HepG2 (cell line): Measurements from ENCODE around the gene GNG4. TPM values are rescaled to one million over a fixed set of nuclear protein-coding genes. Genes with fewer than 3 reads are reported as not detected.

Source experiments
- CAMTA2 ChIP-seq: sonication (generic); formaldehyde crosslinking; IDR thresholded peaks from 2 replicates; pipeline ENCODE4 v1.4.0; 2020; ENCODE audit warnings: mild to moderate bottlenecking, missing genetic modification reagents, borderline replicate concordance
- CENPT ChIP-seq: sonication (generic); formaldehyde crosslinking; IDR thresholded peaks from 2 replicates; pipeline ENCODE4 v1.8.0; 2022; ENCODE audit warnings: low read depth, mild to moderate bottlenecking, moderate library complexity, missing genetic modification reagents
- DPF2 ChIP-seq: sonication (generic); formaldehyde crosslinking; IDR thresholded peaks from 2 replicates; pipeline ENCODE4 v1.4.0; 2020; ENCODE audit warnings: mild to moderate bottlenecking, low read depth, missing genetic modification reagents, borderline replicate concordance
- GABPA ChIP-seq, 2 experiments: IDR thresholded peaks; 2 replicates each; pipeline ENCODE4 v1.6.1; 2011 to 2016; ENCODE audit warnings: low read depth in 2 of 2, low read length in 1 of 2, missing biosample characterization in 1 of 2, missing genetic modification characterization in 1 of 2
- GTF3A ChIP-seq: sonication (generic); formaldehyde crosslinking; conservative IDR thresholded peaks from 2 replicates; pipeline ENCODE4 v1.4.0; 2020; ENCODE audit warnings: mild to moderate bottlenecking, missing genetic modification reagents
- HMG20A ChIP-seq: IDR thresholded peaks from 2 replicates; pipeline ENCODE4 v1.6.1; 2016; ENCODE audit warnings: borderline replicate concordance
- PHF8 ChIP-seq: sonication (generic); formaldehyde crosslinking; IDR thresholded peaks from 2 replicates; pipeline ENCODE4 v1.5.0; 2020; ENCODE audit warnings: missing genetic modification reagents
- SATB2 ChIP-seq: sonication (generic); formaldehyde crosslinking; IDR thresholded peaks from 2 replicates; pipeline ENCODE4 v1.5.0; 2020; ENCODE audit warnings: missing genetic modification reagents
- ZBTB42 ChIP-seq: sonication (generic); formaldehyde crosslinking; IDR thresholded peaks from 2 replicates; pipeline ENCODE4 v1.5.0; 2020; ENCODE audit warnings: mild to moderate bottlenecking, missing genetic modification reagents
- ZBTB44 ChIP-seq: sonication (generic); formaldehyde crosslinking; IDR thresholded peaks from 2 replicates; pipeline ENCODE4 v1.4.0; 2020; ENCODE audit warnings: missing genetic modification reagents
- ZNF280D ChIP-seq: sonication (generic); formaldehyde crosslinking; IDR thresholded peaks from 2 replicates; pipeline ENCODE4 v1.5.1; 2020; ENCODE audit warnings: mild to moderate bottlenecking, missing genetic modification reagents
- ZNF615 ChIP-seq: sonication (generic); formaldehyde crosslinking; IDR thresholded peaks from 2 replicates; pipeline ENCODE4 v1.5.0; 2020; ENCODE audit warnings: mild to moderate bottlenecking, missing genetic modification reagents, borderline replicate concordance
- polyA plus RNA-seq, 8 experiments: library from polyadenylated mRNA; depleted of rRNA in 3 of 8; stranded (reverse) in 7 of 8; unstranded in 1 of 8; fragments of >200 nt; fragmentation: Illumina TruSeq in 4 of 8; extraction: Trizol in 4 of 8; gene quantifications; 2 replicates each; pipeline versions ENCODE4 v1.2.1 to v1.2.3, GENCODE V29; 2011 to 2016; ENCODE audit warnings: low read depth in 4 of 8, missing spikeins in 1 of 8, mixed read lengths in 1 of 8; ENCODE audit not compliant: insufficient read depth in 1 of 8
- total RNA-seq, 5 experiments: library from RNA; depleted of rRNA; stranded (reverse); fragments of >200 nt; fragmentation: Illumina TruSeq; extraction: Trizol; gene quantifications; 2 replicates each; pipeline ENCODE4 v1.2.3, GENCODE V29; 2016; ENCODE audit warnings: low read depth in 1 of 5
- TF ChIP-seq, protein P1 (sequence below): sonication (generic); formaldehyde crosslinking; IDR thresholded peaks from 2 replicates; pipeline ENCODE4 v1.4.0; 2020; ENCODE audit warnings: mild to moderate bottlenecking, low read depth, missing genetic modification reagents
- TF ChIP-seq, protein P2 (sequence below): sonication (generic); formaldehyde crosslinking; IDR thresholded peaks from 2 replicates; pipeline ENCODE4 v1.4.0; 2020; ENCODE audit warnings: missing genetic modification reagents; ENCODE audit errors: not compliant biosample characterization
- TF ChIP-seq, protein P3 (sequence below): IDR thresholded peaks from 2 replicates; pipeline ENCODE4 v1.6.1; 2016; ENCODE audit warnings: mild to moderate bottlenecking
- TF ChIP-seq, protein P4 (sequence below): sonication (generic); formaldehyde crosslinking; IDR thresholded peaks from 2 replicates; pipeline ENCODE4 v1.4.0; 2020; ENCODE audit warnings: missing genetic modification reagents
- TF ChIP-seq, protein P5 (sequence below): sonication (generic); formaldehyde crosslinking; IDR thresholded peaks from 2 replicates; pipeline ENCODE4 v1.4.0; 2020; ENCODE audit warnings: mild to moderate bottlenecking, low read depth, missing genetic modification reagents

The GNG4 gene
- total and polyA plus RNA-seq, 2 of the 13 experiments (the other 11 are each of a cell fraction or from before 2014, with no cell fraction given), result 27.1 to 69.5 TPM

GRCh38 chr1:235504122-235504493, 145.5 kb downstream of the GNG4 start, which contains the start of gene B3GALNT2 (continued):
- TF ChIP-seq, protein P1, sequence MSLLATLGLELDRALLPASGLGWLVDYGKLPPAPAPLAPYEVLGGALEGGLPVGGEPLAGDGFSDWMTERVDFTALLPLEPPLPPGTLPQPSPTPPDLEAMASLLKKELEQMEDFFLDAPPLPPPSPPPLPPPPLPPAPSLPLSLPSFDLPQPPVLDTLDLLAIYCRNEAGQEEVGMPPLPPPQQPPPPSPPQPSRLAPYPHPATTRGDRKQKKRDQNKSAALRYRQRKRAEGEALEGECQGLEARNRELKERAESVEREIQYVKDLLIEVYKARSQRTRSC (CRISPR knock-in tag), result 0 out of 2 replicates have a peak, but pooled peaks have one; percentile 66
- TF ChIP-seq, protein P2, sequence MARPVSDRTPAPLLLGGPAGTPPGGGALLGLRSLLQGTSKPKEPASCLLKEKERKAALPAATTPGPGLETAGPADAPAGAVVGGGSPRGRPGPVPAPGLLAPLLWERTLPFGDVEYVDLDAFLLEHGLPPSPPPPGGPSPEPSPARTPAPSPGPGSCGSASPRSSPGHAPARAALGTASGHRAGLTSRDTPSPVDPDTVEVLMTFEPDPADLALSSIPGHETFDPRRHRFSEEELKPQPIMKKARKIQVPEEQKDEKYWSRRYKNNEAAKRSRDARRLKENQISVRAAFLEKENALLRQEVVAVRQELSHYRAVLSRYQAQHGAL, result peak; percentile 16
- 0 out of 2 replicates have a peak, but pooled peaks have one; percentile 14 for TF ChIP-seq DPF2 (CRISPR knock-in tag)
- TF ChIP-seq, protein P3, sequence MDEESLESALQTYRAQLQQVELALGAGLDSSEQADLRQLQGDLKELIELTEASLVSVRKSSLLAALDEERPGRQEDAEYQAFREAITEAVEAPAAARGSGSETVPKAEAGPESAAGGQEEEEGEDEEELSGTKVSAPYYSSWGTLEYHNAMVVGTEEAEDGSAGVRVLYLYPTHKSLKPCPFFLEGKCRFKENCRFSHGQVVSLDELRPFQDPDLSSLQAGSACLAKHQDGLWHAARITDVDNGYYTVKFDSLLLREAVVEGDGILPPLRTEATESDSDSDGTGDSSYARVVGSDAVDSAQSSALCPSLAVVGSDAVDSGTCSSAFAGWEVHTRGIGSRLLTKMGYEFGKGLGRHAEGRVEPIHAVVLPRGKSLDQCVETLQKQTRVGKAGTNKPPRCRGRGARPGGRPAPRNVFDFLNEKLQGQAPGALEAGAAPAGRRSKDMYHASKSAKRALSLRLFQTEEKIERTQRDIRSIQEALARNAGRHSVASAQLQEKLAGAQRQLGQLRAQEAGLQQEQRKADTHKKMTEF (CRISPR knock-in tag), result no peak; the same call in 1 of the 2 replicates
- TF ChIP-seq GTF3A (CRISPR knock-in tag), result peak; percentile 95; the same call in 1 of the 2 replicates
- TF ChIP-seq PHF8 (CRISPR knock-in tag), result peak; percentile 57; the same call in 1 of the 2 replicates
- TF ChIP-seq CENPT (CRISPR knock-in tag), result no peak
- TF ChIP-seq GABPA (IDR thresholded peaks at IDR 0.05; ENCODE audit: low read depth, low read length), result no peak
- no peak for TF ChIP-seq GABPA (CRISPR knock-in tag; IDR thresholded peaks at IDR 0.05; ENCODE audit: low read depth)
- no peak for TF ChIP-seq ZNF280D (CRISPR knock-in tag)
- TF ChIP-seq, protein P4, sequence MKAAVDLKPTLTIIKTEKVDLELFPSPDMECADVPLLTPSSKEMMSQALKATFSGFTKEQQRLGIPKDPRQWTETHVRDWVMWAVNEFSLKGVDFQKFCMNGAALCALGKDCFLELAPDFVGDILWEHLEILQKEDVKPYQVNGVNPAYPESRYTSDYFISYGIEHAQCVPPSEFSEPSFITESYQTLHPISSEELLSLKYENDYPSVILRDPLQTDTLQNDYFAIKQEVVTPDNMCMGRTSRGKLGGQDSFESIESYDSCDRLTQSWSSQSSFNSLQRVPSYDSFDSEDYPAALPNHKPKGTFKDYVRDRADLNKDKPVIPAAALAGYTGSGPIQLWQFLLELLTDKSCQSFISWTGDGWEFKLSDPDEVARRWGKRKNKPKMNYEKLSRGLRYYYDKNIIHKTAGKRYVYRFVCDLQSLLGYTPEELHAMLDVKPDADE (CRISPR knock-in tag), result 0 out of 2 replicates have a peak, but pooled peaks have one; percentile 68
- TF ChIP-seq CAMTA2 (CRISPR knock-in tag), result 0 out of 2 replicates have a peak, but pooled peaks have one; percentile 17
- peak; percentile 75; the same call in 1 of the 2 replicates for TF ChIP-seq SATB2 (CRISPR knock-in tag)
- TF ChIP-seq, protein P5, sequence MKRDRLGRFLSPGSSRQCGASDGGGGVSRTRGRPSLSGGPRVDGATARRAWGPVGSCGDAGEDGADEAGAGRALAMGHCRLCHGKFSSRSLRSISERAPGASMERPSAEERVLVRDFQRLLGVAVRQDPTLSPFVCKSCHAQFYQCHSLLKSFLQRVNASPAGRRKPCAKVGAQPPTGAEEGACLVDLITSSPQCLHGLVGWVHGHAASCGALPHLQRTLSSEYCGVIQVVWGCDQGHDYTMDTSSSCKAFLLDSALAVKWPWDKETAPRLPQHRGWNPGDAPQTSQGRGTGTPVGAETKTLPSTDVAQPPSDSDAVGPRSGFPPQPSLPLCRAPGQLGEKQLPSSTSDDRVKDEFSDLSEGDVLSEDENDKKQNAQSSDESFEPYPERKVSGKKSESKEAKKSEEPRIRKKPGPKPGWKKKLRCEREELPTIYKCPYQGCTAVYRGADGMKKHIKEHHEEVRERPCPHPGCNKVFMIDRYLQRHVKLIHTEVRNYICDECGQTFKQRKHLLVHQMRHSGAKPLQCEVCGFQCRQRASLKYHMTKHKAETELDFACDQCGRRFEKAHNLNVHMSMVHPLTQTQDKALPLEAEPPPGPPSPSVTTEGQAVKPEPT (CRISPR knock-in tag), result peak; percentile 68; the same call in 1 of the 2 replicates
- TF ChIP-seq HMG20A (CRISPR knock-in tag), result no peak
- TF ChIP-seq ZBTB42 (CRISPR knock-in tag), result 0 out of 2 replicates have a peak, but pooled peaks have one; percentile 39
- TF ChIP-seq ZBTB44 (CRISPR knock-in tag), result peak; percentile 56; the same call in 1 of the 2 replicates
- TF ChIP-seq ZNF615 (CRISPR knock-in tag), result no peak
